RWPE1 (cell line): Measurements from ENCODE around the gene KIRREL3.
A peak's percentile ranks its signal among the peaks of the same experiment; 100 is the strongest.

Experiments used
- CTCF ChIA-PET: fragments of 350-600 bp; sonication (Branson Sonifier 250); formaldehyde crosslinking; extraction: SDS; loops from one replicate; lab custom pipeline; 2021; lab: Yijun Ruan, JAX
- POLR2A ChIA-PET: fragments of 400-600 bp; formaldehyde crosslinking; extraction: SDS; loops from one replicate; lab custom pipeline; 2020; ENCODE audit warnings: antibody characterized with exemption; ENCODE audit not compliant: low non-redundant PET; lab: Yijun Ruan, JAX
- DNase-seq: peaks from one replicate; pipeline ENCODE4 v3.0.0; 2012; ENCODE audit warnings: low spot score
- H3K27ac ChIP-seq: fragments of 450-650 bp; 2 replicates; pipeline ENCODE4 v1.5.1; 2017
- CTCF ChIP-seq: fragments of 450-650 bp; conservative IDR thresholded peaks from 2 replicates; pipeline ENCODE4 v1.5.1; 2017; ENCODE audit warnings: low read depth, mild to moderate bottlenecking

Gene KIRREL3

GRCh38 chr11:126993599-126993998 is 7.0 kb downstream of the KIRREL3 start:
- ChIA-PET POLR2A (no interaction called here), CTCF (no interaction called here)
- no peak for TF ChIP-seq CTCF
- DNase-seq = no peak
- no peak overlapping the region for H3K27ac ChIP-seq

- CTCF ChIA-PET = no interaction called here
- H3K27ac ChIP-seq = no peak overlapping the region
- DNase-seq = no peak
- POLR2A ChIA-PET = no interaction called here
- TF ChIP-seq CTCF = no peak
Observed at GRCh38 chr11:126992804-126993111, 7.8 kb downstream of the KIRREL3 start.

- H3K27ac ChIP-seq = no peak overlapping the region
- no peak for TF ChIP-seq CTCF
- DNase-seq = no peak
- ChIA-PET POLR2A (no interaction called here), CTCF (no interaction called here)
Observed at GRCh38 chr11:126992065-126992803, 8.3 kb downstream of the KIRREL3 start.

- ChIA-PET CTCF (interaction anchor here (1.5 kb wide), 1 partner anchor 12 kb away, joined by 5 read pairs; no protein-coding TSS in a partner anchor), POLR2A (no interaction called here)
- no peak for TF ChIP-seq CTCF
- H3K27ac ChIP-seq = no peak overlapping the region
- no peak for DNase-seq
Observed at GRCh38 chr11:126991596-126991995, 9.0 kb downstream of the KIRREL3 start.

GRCh38 chr11:126990716-126991480 is 9.7 kb downstream of the KIRREL3 start:
- POLR2A ChIA-PET = no interaction called here
- H3K27ac ChIP-seq = no peak overlapping the region
- DNase-seq = no peak

More at GRCh38 chr11:126990716-126991480, 9.7 kb downstream of the KIRREL3 start:
- CTCF ChIA-PET = interaction anchor here (0.5 to 1.5 kb wide), 13 partner anchors 9 to 1521 kb away, joined by 3 to 10 read pairs (median 3); partner anchors contain the start of gene KIRREL3
- TF ChIP-seq CTCF = peak; percentile 68
